KMS-11 (cell line): Measurements from ENCODE around the gene PNMA8C.

ENCODE experiments used
- H2AFZ ChIP-seq: fragments of 200-600 bp; sonication (generic); 2 replicates; pipeline ENCODE4 v1.6.1; 2016; ENCODE audit warnings: antibody characterized with exemption, mixed run types, low read depth
- H3K27ac ChIP-seq: fragments of 200-600 bp; sonication (generic); 2 replicates; pipeline ENCODE4 v1.6.1; 2016; ENCODE audit warnings: mild to moderate bottlenecking, mixed run types
- H3K27me3 ChIP-seq: fragments of 200-600 bp; sonication (generic); 2 replicates; pipeline ENCODE4 v1.6.1; 2017; ENCODE audit warnings: mild to moderate bottlenecking, low read depth, mixed run types, moderate library complexity; ENCODE audit not compliant: insufficient read depth
- H3K36me3 ChIP-seq: fragments of 200-600 bp; sonication (generic); 2 replicates; pipeline ENCODE4 v1.6.1; 2017; ENCODE audit warnings: mild to moderate bottlenecking, mixed run types; ENCODE audit not compliant: insufficient read depth
- H3K4me1 ChIP-seq: fragments of 200-600 bp; sonication (generic); 2 replicates; pipeline ENCODE4 v1.6.1; 2016; ENCODE audit warnings: mild to moderate bottlenecking, low read depth, mixed run types; ENCODE audit not compliant: poor library complexity, severe bottlenecking
- H3K4me2 ChIP-seq: fragments of 200-600 bp; sonication (generic); 2 replicates; pipeline ENCODE4 v1.7.0; 2016; ENCODE audit warnings: mild to moderate bottlenecking, mixed run types
- H3K4me3 ChIP-seq: fragments of 200-600 bp; sonication (generic); IDR thresholded peaks from 2 replicates; pipeline ENCODE4 v1.6.1; 2017; ENCODE audit warnings: low read depth, low read length, mixed read lengths; ENCODE audit not compliant: insufficient read depth
- H3K79me2 ChIP-seq: fragments of 200-600 bp; sonication (generic); 2 replicates; pipeline ENCODE4 v1.6.1; 2016; ENCODE audit warnings: low read depth, mixed run types; ENCODE audit not compliant: insufficient read depth
- H3K9ac ChIP-seq: fragments of 200-600 bp; sonication (generic); 2 replicates; pipeline ENCODE4 v1.6.1; 2016; ENCODE audit warnings: mild to moderate bottlenecking, mixed run types
- H4K20me1 ChIP-seq: fragments of 200-600 bp; sonication (generic); 2 replicates; pipeline ENCODE4 v1.6.1; 2016; ENCODE audit warnings: mild to moderate bottlenecking, mixed run types; ENCODE audit not compliant: insufficient read depth
- TF ChIP-seq, protein P1 (sequence below): fragments of 200-600 bp; sonication (generic); conservative IDR thresholded peaks from 2 replicates; pipeline ENCODE4 v1.6.1; 2017; ENCODE audit warnings: low read depth, mild to moderate bottlenecking, antibody characterized with exemption, low read length, moderate library complexity, mixed read lengths

PNMA8C gene

DNA sequence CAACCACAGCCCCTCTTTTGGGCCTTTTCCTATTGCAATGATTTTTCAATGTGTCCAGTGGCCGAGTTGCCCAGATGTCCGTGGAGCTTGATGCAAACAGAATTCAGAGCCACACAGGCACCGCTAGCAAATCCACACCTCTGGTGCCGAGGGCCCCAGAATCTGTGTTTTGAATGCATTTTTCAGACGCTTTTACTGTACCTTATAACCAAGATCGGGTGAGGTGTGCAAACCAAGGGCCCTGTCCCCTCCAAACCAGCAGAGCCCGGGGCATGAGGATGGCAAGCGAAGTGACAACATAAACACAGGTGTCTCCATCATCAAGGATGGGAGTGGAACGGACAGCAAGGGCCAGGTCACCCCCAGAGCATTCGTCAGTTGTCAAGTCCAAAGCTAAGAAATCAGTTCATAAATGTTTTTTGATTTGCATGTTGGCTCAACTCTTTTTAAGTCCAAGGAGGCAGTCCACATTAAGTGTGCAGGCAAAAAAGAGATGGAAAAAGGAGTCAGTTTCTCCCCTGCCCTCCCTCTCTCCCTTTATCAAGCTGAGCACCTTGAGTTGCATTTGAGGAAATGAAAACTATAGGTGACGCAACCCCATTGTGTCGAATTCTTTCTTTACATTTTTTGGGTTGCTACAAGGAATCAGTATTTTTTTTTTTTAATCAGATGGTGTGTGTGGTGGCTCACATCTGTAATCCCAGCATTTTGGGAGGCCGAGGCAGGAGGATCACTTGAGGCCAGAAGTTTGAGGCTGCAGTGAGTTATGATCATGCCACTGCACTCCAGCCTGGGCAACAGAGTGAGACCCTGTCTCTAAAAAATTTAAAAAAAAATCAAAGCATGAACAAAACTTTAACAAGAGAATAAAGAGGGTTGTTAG lies 18.3 kb downstream of the PNMA8C start:
- H3K4me1 ChIP-seq, result no peaks in the 10 kb centered on the region
- no peaks in the 10 kb centered on the region for H4K20me1 ChIP-seq
- H3K79me2 ChIP-seq, result no peaks in the 10 kb centered on the region
- H3K27me3 ChIP-seq, result peaks cover 56% of the 10 kb centered on the region
- no peak overlapping the region for H3K4me2 ChIP-seq
- H3K36me3 ChIP-seq, result no peaks in the 10 kb centered on the region
- H3K27ac ChIP-seq, result no peak overlapping the region
- H3K9ac ChIP-seq, result no peak overlapping the region
- no peak overlapping the region for H3K4me3 ChIP-seq
- no peak overlapping the region for H2AFZ ChIP-seq
- TF ChIP-seq, protein P1, sequence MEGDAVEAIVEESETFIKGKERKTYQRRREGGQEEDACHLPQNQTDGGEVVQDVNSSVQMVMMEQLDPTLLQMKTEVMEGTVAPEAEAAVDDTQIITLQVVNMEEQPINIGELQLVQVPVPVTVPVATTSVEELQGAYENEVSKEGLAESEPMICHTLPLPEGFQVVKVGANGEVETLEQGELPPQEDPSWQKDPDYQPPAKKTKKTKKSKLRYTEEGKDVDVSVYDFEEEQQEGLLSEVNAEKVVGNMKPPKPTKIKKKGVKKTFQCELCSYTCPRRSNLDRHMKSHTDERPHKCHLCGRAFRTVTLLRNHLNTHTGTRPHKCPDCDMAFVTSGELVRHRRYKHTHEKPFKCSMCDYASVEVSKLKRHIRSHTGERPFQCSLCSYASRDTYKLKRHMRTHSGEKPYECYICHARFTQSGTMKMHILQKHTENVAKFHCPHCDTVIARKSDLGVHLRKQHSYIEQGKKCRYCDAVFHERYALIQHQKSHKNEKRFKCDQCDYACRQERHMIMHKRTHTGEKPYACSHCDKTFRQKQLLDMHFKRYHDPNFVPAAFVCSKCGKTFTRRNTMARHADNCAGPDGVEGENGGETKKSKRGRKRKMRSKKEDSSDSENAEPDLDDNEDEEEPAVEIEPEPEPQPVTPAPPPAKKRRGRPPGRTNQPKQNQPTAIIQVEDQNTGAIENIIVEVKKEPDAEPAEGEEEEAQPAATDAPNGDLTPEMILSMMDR, result no peak

- H3K4me2 ChIP-seq, result no peak overlapping the region
- no peaks in the 10 kb centered on the region for H3K36me3 ChIP-seq
- H3K27ac ChIP-seq, result no peak overlapping the region
- H3K79me2 ChIP-seq, result no peaks in the 10 kb centered on the region
- no peak overlapping the region for H2AFZ ChIP-seq
- H3K4me1 ChIP-seq, result no peaks in the 10 kb centered on the region
- TF ChIP-seq, protein P1, result no peak
- peaks cover 61% of the 10 kb centered on the region for H3K27me3 ChIP-seq
- H3K9ac ChIP-seq, result no peak overlapping the region
- no peak overlapping the region for H3K4me3 ChIP-seq
- no peaks in the 10 kb centered on the region for H4K20me1 ChIP-seq
These were observed 19.5 kb downstream of the PNMA8C start for GRCh38 chr19:46409191-46409590.

GRCh38 chr19:46408664-46409039 lies 20.1 kb downstream of the PNMA8C start:
- Histone ChIP-seq H3K4me3 (no peak overlapping the region), H3K27ac (no peak overlapping the region), H2AFZ (no peak overlapping the region)

GRCh38 chr19:46407856-46408663 lies 20.7 kb downstream of the PNMA8C start:
- Histone ChIP-seq H3K4me2 (no peak overlapping the region), H3K27me3 (peaks cover 69% of the 10 kb centered on the region)

More at GRCh38 chr19:46408664-46409039, 20.1 kb downstream of the PNMA8C start:
- H3K4me2 ChIP-seq, result no peak overlapping the region
- H3K79me2 ChIP-seq, result no peaks in the 10 kb centered on the region
- H3K27me3 ChIP-seq, result peaks cover 66% of the 10 kb centered on the region
- no peaks in the 10 kb centered on the region for H4K20me1 ChIP-seq
- H3K36me3 ChIP-seq, result no peaks in the 10 kb centered on the region
- H3K9ac ChIP-seq, result no peak overlapping the region
- TF ChIP-seq, protein P1, result no peak
- no peaks in the 10 kb centered on the region for H3K4me1 ChIP-seq

More at GRCh38 chr19:46407856-46408663, 20.7 kb downstream of the PNMA8C start:
- Histone ChIP-seq H4K20me1 (no peaks in the 10 kb centered on the region), H3K36me3 (no peaks in the 10 kb centered on the region), H2AFZ (no peak overlapping the region), H3K9ac (no peak overlapping the region), H3K79me2 (no peaks in the 10 kb centered on the region), H3K4me3 (no peak overlapping the region), H3K4me1 (no peaks in the 10 kb centered on the region), H3K27ac (no peak overlapping the region)
- TF ChIP-seq, protein P1, result no peak
